Spleen (tissue), 7 donors: ENCODE measurements around the gene CYP4A22.
"Not testable (repeated sequence)": the region's sequence is repeated elsewhere in the genome, so short reads cannot be mapped to it uniquely, and the experiment has no call there.

Source experiments
- POLR2A ChIP-seq, 3 donors: fragments of 450-650 bp; IDR thresholded peaks; one replicate each; pipeline ENCODE4 v1.5.1; 2017; ENCODE audit warnings: antibody characterized with exemption in 3 of 3, mild to moderate bottlenecking in 1 of 3
- POLR2AphosphoS5 ChIP-seq, 3 donors: sonication (generic); formaldehyde crosslinking; IDR thresholded peaks; one replicate each; pipeline ENCODE4 v1.5.1; 2017; ENCODE audit warnings: antibody characterized with exemption in 3 of 3
- TF ChIP-seq, protein P1 (sequence below), 11 experiments: fragments of 200-600 bp in 7 of 11; fragments of 450-650 bp in 4 of 11; sonication (generic) in 4 of 11; IDR thresholded peaks in 8 of 11; conservative IDR thresholded peaks in 3 of 11; 1 replicate in 7 of 11; 2 replicates in 4 of 11; pipeline versions ENCODE4 v1.4.0 to v1.8.0; 2016 to 2021; ENCODE audit warnings: antibody characterized with exemption in 11 of 11, inconsistent platforms in 4 of 11, mild to moderate bottlenecking in 1 of 11
- donor health status: DM: no; HTN: no; CAD: no; lungs with moderate emphysema.
- donor health status: DM: no; HTN: no; CAD: no.
- donor health status: DM: no; HTN: no; CAD: no.

DNA sequence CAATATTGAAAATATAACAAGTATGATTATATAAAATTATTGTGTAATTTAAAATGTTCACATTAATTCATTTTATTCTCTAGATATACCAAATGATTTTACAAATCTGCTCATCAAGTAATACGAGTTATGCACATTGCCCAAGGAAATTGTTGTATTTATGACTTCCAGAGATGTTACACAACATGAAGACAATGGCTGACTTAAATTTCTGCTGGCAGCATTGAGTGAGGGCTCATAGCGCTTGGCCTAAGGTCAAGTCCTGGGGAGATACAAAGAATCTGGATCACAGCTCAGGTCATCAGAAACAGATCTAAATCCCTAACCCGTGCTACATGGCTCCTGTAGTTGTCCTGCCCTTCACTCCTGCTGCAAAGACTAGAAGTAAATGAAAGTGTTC is 3.1 kb downstream of the CYP4A22 start:
- TF ChIP-seq POLR2A, POLR2AphosphoS5 (IDR thresholded peaks at IDR 0.05): not testable (repeated sequence)
- TF ChIP-seq, protein P1, sequence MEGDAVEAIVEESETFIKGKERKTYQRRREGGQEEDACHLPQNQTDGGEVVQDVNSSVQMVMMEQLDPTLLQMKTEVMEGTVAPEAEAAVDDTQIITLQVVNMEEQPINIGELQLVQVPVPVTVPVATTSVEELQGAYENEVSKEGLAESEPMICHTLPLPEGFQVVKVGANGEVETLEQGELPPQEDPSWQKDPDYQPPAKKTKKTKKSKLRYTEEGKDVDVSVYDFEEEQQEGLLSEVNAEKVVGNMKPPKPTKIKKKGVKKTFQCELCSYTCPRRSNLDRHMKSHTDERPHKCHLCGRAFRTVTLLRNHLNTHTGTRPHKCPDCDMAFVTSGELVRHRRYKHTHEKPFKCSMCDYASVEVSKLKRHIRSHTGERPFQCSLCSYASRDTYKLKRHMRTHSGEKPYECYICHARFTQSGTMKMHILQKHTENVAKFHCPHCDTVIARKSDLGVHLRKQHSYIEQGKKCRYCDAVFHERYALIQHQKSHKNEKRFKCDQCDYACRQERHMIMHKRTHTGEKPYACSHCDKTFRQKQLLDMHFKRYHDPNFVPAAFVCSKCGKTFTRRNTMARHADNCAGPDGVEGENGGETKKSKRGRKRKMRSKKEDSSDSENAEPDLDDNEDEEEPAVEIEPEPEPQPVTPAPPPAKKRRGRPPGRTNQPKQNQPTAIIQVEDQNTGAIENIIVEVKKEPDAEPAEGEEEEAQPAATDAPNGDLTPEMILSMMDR (IDR thresholded peaks at IDR 0.05 in 8 of 11, conservative IDR thresholded peaks at IDR 0.05 in 3 of 11) = not testable (repeated sequence)
